ENCODE data around the gene HLCS.
"Not testable (repeated sequence)": the region's sequence is repeated elsewhere in the genome, so short reads cannot be mapped to it uniquely, and the experiment has no call there.

The HLCS gene

GRCh38 chr21:36816026-36816425 lies 150.4 kb downstream of the HLCS start:
- DNase-seq (ENCODE audit: extremely low read depth in 1 of 2, low read depth in 1 of 2) = not testable (repeated sequence)

GRCh38 chr21:36815284-36815683 lies 151.2 kb downstream of the HLCS start:
- DNase-seq (ENCODE audit: extremely low read depth in 1 of 2, low read depth in 1 of 2) = no peak

GRCh38 chr21:36813052-36813451 lies 153.4 kb downstream of the HLCS start:
- DNase-seq (ENCODE audit: extremely low read depth in 1 of 2, low read depth in 1 of 2) = no peak

GRCh38 chr21:36811762-36812161 lies 154.7 kb downstream of the HLCS start:
- DNase-seq (ENCODE audit: extremely low read depth in 1 of 2, low read depth in 1 of 2) = no peak

GRCh38 chr21:36810443-36810842 lies 156.0 kb downstream of the HLCS start:
- no peak for DNase-seq (ENCODE audit: extremely low read depth in 1 of 2, low read depth in 1 of 2)

GRCh38 chr21:36807422-36807928 lies 159.0 kb downstream of the HLCS start:
- no peak for DNase-seq (ENCODE audit: extremely low read depth in 1 of 2, low read depth in 1 of 2)

GRCh38 chr21:36806103-36806502 lies 160.4 kb downstream of the HLCS start:
- DNase-seq (ENCODE audit: extremely low read depth in 1 of 2, low read depth in 1 of 2) = no peak

- no peak for DNase-seq (ENCODE audit: extremely low read depth in 1 of 2, low read depth in 1 of 2)
Measured at GRCh38 chr21:36804874-36805611, 161.4 kb downstream of the HLCS start.

GRCh38 chr21:36803816-36804439 lies 162.5 kb downstream of the HLCS start:
- no peak for DNase-seq (ENCODE audit: extremely low read depth in 1 of 2, low read depth in 1 of 2)

GRCh38 chr21:36803051-36803645 lies 163.3 kb downstream of the HLCS start:
- no peak for DNase-seq (ENCODE audit: extremely low read depth in 1 of 2, low read depth in 1 of 2)

GRCh38 chr21:36800734-36801133 lies 165.7 kb downstream of the HLCS start:
- no peak for DNase-seq (ENCODE audit: extremely low read depth in 1 of 2, low read depth in 1 of 2)

- DNase-seq (ENCODE audit: extremely low read depth in 1 of 2, low read depth in 1 of 2) = no peak
Measured at GRCh38 chr21:36799869-36800268, 166.6 kb downstream of the HLCS start.

- DNase-seq (ENCODE audit: extremely low read depth in 1 of 2, low read depth in 1 of 2) = no peak
Measured at GRCh38 chr21:36798491-36798890, 168.0 kb downstream of the HLCS start.

- DNase-seq (ENCODE audit: extremely low read depth in 1 of 2, low read depth in 1 of 2) = no peak
Measured at GRCh38 chr21:36796070-36796469, 170.4 kb downstream of the HLCS start.

- no peak for DNase-seq (ENCODE audit: extremely low read depth in 1 of 2, low read depth in 1 of 2)
Measured at GRCh38 chr21:36792505-36792967, 173.9 kb downstream of the HLCS start.

- no peak for DNase-seq (ENCODE audit: extremely low read depth in 1 of 2, low read depth in 1 of 2)
Measured at GRCh38 chr21:36791695-36792470, 174.6 kb downstream of the HLCS start.

- DNase-seq (ENCODE audit: extremely low read depth in 1 of 2, low read depth in 1 of 2) = no peak
Measured at GRCh38 chr21:36791180-36791579, 175.3 kb downstream of the HLCS start.

GRCh38 chr21:36790616-36791015 lies 175.9 kb downstream of the HLCS start:
- no peak for DNase-seq (ENCODE audit: extremely low read depth in 1 of 2, low read depth in 1 of 2)

- no peak for DNase-seq (ENCODE audit: extremely low read depth in 1 of 2, low read depth in 1 of 2)
Measured at GRCh38 chr21:36788120-36788638, 178.3 kb downstream of the HLCS start.

GRCh38 chr21:36786186-36786585 lies 180.3 kb downstream of the HLCS start:
- no peak for DNase-seq (ENCODE audit: extremely low read depth in 1 of 2, low read depth in 1 of 2)

- DNase-seq (ENCODE audit: extremely low read depth in 1 of 2, low read depth in 1 of 2) = no peak
Measured at GRCh38 chr21:36785615-36786014, 180.9 kb downstream of the HLCS start.
